NB4 (cell line): Measurements from ENCODE around the gene AK2.
A peak's percentile ranks its signal among the peaks of the same experiment; 100 is the strongest.
"Not testable (repeated sequence)": the region's sequence is repeated elsewhere in the genome, so short reads cannot be mapped to it uniquely, and the experiment has no call there.

Experiments
- DNase-seq: peaks from one replicate; pipeline ENCODE4 v3.0.0; 2010; ENCODE audit warnings: low read depth
- H3K4me3 ChIP-seq: one replicate; pipeline ENCODE4 v1.5.1; 2011; ENCODE audit warnings: mild to moderate bottlenecking, low read depth, low read length, moderate library complexity
- CTCF ChIP-seq: IDR thresholded peaks from one replicate; pipeline ENCODE4 v1.5.1; 2012; ENCODE audit warnings: low read depth, low read length
- MAX ChIP-seq: IDR thresholded peaks from 2 replicates; pipeline ENCODE4 v1.6.1; 2011; ENCODE audit warnings: low read depth, low read length
- MYC ChIP-seq: IDR thresholded peaks from 2 replicates; pipeline ENCODE4 v1.6.1; 2011; ENCODE audit warnings: low read depth, low read length
- POLR2A ChIP-seq: IDR thresholded peaks from 2 replicates; pipeline ENCODE4 v1.6.1; 2011; ENCODE audit warnings: mild to moderate bottlenecking; ENCODE audit not compliant: insufficient read length; ENCODE audit errors: extremely low read depth

The AK2 gene

GRCh38 chr1:33047290-33047689 is 10.6 kb upstream of the AK2 start:
- TF ChIP-seq POLR2A, result no peak
- TF ChIP-seq CTCF, result no peak
- no peak for TF ChIP-seq MYC
- no peak for TF ChIP-seq MAX
- no peak for DNase-seq
- no peak overlapping the region for H3K4me3 ChIP-seq

- H3K4me3 ChIP-seq, DNase-seq: not testable (repeated sequence)
Measured at GRCh38 chr1:33046234-33046633, 9.6 kb upstream of the AK2 start.

DNA sequence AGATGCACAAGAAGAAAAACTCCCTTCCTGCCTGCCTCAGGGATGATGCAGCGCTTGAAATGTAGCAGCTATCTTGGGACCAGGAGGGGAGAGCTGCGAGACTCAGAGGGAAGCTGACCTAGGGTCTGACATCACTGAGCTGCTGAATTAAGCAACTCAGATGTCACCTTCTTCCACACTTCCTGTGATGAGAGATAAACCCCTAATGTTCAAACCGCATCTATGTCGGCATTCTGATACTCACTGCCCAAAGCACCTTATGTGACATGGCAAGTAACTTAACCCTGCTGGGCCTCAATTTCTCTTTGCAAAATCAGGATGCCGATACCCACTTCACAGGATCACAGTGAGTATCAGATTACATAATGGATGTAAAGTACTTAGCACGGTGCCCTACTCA is 9.1 kb upstream of the AK2 start:
- peak; percentile 93 for DNase-seq

GRCh38 chr1:33045246-33045645 is 8.6 kb upstream of the AK2 start:
- TF ChIP-seq MYC (no peak), MAX (peak; percentile 87)
- peak; percentile 54 for DNase-seq
- no peak overlapping the region for H3K4me3 ChIP-seq

More for the DNA sequence above, 9.1 kb upstream of the AK2 start:
- H3K4me3 ChIP-seq, result no peak overlapping the region
- TF ChIP-seq MYC (no peak), MAX (no peak), POLR2A (no peak), CTCF (no peak)

GRCh38 chr1:33043267-33044092 is 6.8 kb upstream of the AK2 start:
- no peak overlapping the region for H3K4me3 ChIP-seq
- TF ChIP-seq MAX (no peak), POLR2A (no peak), CTCF (no peak), MYC (no peak)
- DNase-seq, result no peak

- no peak for DNase-seq
- no peak overlapping the region for H3K4me3 ChIP-seq
Measured at GRCh38 chr1:33042831-33043230, 6.1 kb upstream of the AK2 start.

More at GRCh38 chr1:33042831-33043230, 6.1 kb upstream of the AK2 start:
- TF ChIP-seq MAX, result no peak
- TF ChIP-seq MYC, result no peak
- TF ChIP-seq CTCF, result no peak
- TF ChIP-seq POLR2A, result no peak
